Measurements from ENCODE around the gene SYCP3. TPM values are rescaled to one million over a fixed set of nuclear protein-coding genes. Genes with fewer than 3 reads are reported as not detected.

Gene SYCP3
- total RNA-seq (ENCODE audit: low replicate concordance) = 0.08 and 0.12 TPM in 2 replicates

DNA sequence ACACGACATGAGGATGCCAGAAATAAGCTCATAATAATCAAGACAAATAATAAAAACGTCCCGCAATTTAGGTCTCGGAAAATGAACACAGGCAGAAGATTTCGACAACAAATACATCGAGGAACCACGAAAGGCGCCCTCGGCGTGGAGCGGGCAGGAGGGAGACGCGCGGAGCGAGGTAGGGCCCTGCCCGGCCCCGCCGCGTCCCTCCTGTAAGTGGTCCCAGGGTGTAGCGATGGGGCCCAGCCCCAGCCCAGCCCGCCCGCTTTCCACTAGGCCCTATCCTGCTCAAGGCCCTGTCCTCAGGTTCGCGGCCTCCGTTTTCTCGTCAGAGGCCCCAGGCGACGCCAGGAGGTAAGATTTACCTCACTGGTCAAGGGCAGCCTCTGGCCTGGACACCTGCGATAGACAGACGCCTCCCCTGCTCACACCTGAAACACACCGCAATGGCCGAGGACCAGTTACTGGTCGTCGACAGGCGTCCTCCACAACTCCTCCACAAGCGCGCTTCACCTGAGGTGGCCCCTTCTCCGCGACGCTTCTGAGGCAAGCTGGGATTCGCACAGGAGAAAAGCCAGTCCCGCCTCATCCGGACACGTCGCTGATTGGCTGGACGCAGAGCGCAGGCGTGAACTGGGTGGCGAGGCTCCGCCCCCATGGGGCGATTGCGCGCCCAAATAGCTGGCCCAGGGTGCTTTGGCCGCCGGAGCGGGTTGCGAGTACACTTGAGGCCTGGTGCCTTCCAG is at the start of gene SYCP3:
TSS of gene SYCP3 (minus strand) at position 543 of the 746 bp plus-strand sequence. CDS start 1,527 bp downstream, outside the sequence.

DNA sequence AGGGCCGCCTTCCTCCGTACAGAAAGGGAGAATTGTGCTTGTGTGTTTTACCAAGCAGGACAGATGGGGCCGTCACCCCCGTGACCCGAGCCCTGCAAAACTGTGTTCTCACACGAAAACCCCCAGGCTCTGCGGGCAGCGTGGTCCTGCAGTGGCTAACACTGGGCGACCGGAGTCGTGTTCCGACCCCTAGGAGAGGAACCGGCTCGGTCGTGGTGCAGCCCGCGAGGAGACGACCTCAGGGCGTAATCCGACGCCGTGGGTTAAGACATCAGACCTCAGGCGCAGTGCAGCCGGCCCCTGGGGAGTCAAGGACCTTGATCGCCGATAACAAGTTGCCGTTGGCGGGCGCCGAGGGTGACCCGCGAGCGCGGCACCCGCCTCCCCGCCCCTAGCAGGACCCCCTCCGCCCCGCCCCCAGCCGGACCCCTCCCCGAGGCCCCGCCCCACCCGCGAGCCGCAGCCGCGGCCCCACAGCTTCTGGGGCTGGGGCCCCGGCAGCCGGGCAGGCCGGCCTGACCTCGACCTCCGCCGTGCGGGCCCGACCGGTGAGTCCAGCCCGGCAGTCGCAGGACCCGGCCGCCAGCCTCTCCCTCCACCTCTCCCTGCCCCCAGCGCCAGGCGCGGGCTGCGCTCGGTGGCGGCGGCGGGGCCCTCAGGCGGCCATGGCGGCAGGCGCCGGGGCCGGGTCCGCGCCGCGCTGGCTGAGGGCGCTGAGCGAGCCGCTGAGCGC is 41.9 kb downstream of the SYCP3 start, which contains the start of gene CHPT1:
TSS of gene CHPT1 (plus strand) at position 444 of the 733 bp plus-strand sequence. CDS start at position 666, 222 bp downstream.

Other genes starting within 250 kb of the SYCP3 start
- not detected in 2 replicates for gene MYBPC1, start 144.5 kb downstream of the SYCP3 start, total RNA-seq (ENCODE audit: low replicate concordance)
- 13.7 and 18.6 TPM in 2 replicates for gene CHPT1, start 41.8 kb downstream of the SYCP3 start, total RNA-seq (ENCODE audit: low replicate concordance)
- 21.6 and 41.8 TPM in 2 replicates for gene GNPTAB, start 91.5 kb upstream of the SYCP3 start, total RNA-seq (ENCODE audit: low replicate concordance)
- gene DRAM1, start 138.1 kb upstream of the SYCP3 start, total RNA-seq (ENCODE audit: low replicate concordance) = 18.7 and 48.7 TPM in 2 replicates